NB4 (cell line): Measurements from ENCODE around the gene GATAD1.

Experiments used
- CTCF ChIP-seq: IDR thresholded peaks from one replicate; pipeline ENCODE4 v1.5.1; 2012; ENCODE audit warnings: low read depth, low read length
- MAX ChIP-seq: IDR thresholded peaks from 2 replicates; pipeline ENCODE4 v1.6.1; 2011; ENCODE audit warnings: low read depth, low read length
- MYC ChIP-seq: IDR thresholded peaks from 2 replicates; pipeline ENCODE4 v1.6.1; 2011; ENCODE audit warnings: low read depth, low read length
- POLR2A ChIP-seq: IDR thresholded peaks from 2 replicates; pipeline ENCODE4 v1.6.1; 2011; ENCODE audit warnings: mild to moderate bottlenecking; ENCODE audit not compliant: insufficient read length; ENCODE audit errors: extremely low read depth

- TF ChIP-seq MAX (no peak), CTCF (no peak), POLR2A (no peak), MYC (no peak)
Measured at GRCh38 chr7:92456236-92456635, 9.0 kb downstream of the GATAD1 start.
